CD4-positive, alpha-beta T cell (primary cell): ENCODE results near the gene ARL6IP1. TPM values are rescaled to one million over a fixed set of nuclear protein-coding genes. Genes with fewer than 3 reads are reported as not detected.

Experiments
- ATAC-seq: fragments of 200-7000 bp; cut with Tn5 transposase; one replicate; pipeline ENCODE4 v1.10.0; 2022; ENCODE audit warnings: mild to moderate bottlenecking; ENCODE audit not compliant: poor library complexity
- CTCF ChIA-PET: fragments of 350-600 bp; sonication (Branson Sonifier 250); formaldehyde crosslinking; loops from one replicate; lab custom pipeline; 2021; ENCODE audit warnings: antibody characterized with exemption, inconsistent platforms; lab: Charles Lee
- POLR2A ChIA-PET: fragments of 350-600 bp; sonication (Branson Sonifier 250); formaldehyde crosslinking; loops from one replicate; lab custom pipeline; 2021; ENCODE audit warnings: antibody characterized with exemption, inconsistent platforms; lab: Charles Lee
- DNase-seq, 14 experiments: peaks; one replicate each; pipeline ENCODE4 v3.0.0-alpha.2; 2013 to 2020; ENCODE audit warnings: mixed read lengths in 2 of 14
- H3K27ac ChIP-seq, 2 donors: one replicate each; pipeline versions ENCODE4 v1.5.1 to v1.7.0; 2013; ENCODE audit warnings: low read length in 2 of 2, low read depth in 1 of 2, mild to moderate bottlenecking in 1 of 2
- H3K27me3 ChIP-seq, 2 experiments: 1 replicate in 1 of 2; 2 replicates in 1 of 2; pipeline versions ENCODE4 v1.6.1 to v1.7.0; 2013; ENCODE audit warnings: low read length in 2 of 2, control low read depth in 1 of 2, mild to moderate bottlenecking in 1 of 2, moderate library complexity in 1 of 2; ENCODE audit not compliant: insufficient read depth in 2 of 2, control insufficient read depth in 1 of 2
- H3K36me3 ChIP-seq: one replicate; pipeline ENCODE4 v1.6.1; 2013; ENCODE audit warnings: low read length, control low read depth; ENCODE audit not compliant: insufficient read depth
- H3K4me1 ChIP-seq: one replicate; pipeline ENCODE4 v1.6.1; 2013; ENCODE audit warnings: low read length, control low read depth; ENCODE audit not compliant: insufficient read depth
- H3K4me3 ChIP-seq: one replicate; pipeline ENCODE4 v1.5.1; 2013; ENCODE audit warnings: mild to moderate bottlenecking, low read length, moderate library complexity
- H3K9me3 ChIP-seq, 2 experiments: 1 replicate in 1 of 2; 2 replicates in 1 of 2; pipeline versions ENCODE4 v1.6.1 to v1.7.0; 2013; ENCODE audit warnings: low read length in 2 of 2, mild to moderate bottlenecking in 2 of 2, control low read depth in 1 of 2, moderate library complexity in 1 of 2; ENCODE audit not compliant: control insufficient read depth in 1 of 2, insufficient read depth in 1 of 2
- H3K27ac Mint-ChIP-seq: one replicate; pipeline ENCODE4 v1.8.0; 2020; ENCODE audit warnings: mixed read lengths
- H3K27me3 Mint-ChIP-seq: one replicate; pipeline ENCODE4 v1.8.0; 2021; ENCODE audit warnings: mixed read lengths
- H3K36me3 Mint-ChIP-seq: one replicate; pipeline ENCODE4 v1.8.0; 2021; ENCODE audit warnings: low read depth, mixed read lengths
- H3K4me1 Mint-ChIP-seq: one replicate; pipeline ENCODE4 v1.8.0; 2021; ENCODE audit warnings: low read depth, mixed read lengths
- H3K4me3 Mint-ChIP-seq: one replicate; pipeline ENCODE4 v1.8.0; 2020; ENCODE audit warnings: mild to moderate bottlenecking, mixed read lengths
- H3K9me3 Mint-ChIP-seq: one replicate; pipeline ENCODE4 v1.8.0; 2020; ENCODE audit warnings: mixed read lengths
- CTCF ChIP-seq: fragments of 200-600 bp; IDR thresholded peaks from one replicate; pipeline ENCODE4 v1.8.0; 2022; ENCODE audit warnings: antibody characterized with exemption, mild to moderate bottlenecking
- intact Hi-C, 2 experiments: fragments of 100-400 bp; cut with DNase I in 1 of 2; cut with micrococcal nuclease in 1 of 2; formaldehyde crosslinking; loops; one replicate each; pipeline versions ENCODE4 v1.15.1 to v1.9.0; 2023 to 2025; cut with DNase I, micrococcal nuclease
- total RNA-seq, 174 experiments: library from RNA in 2 of 174; stranded (reverse) in 2 of 174; gene quantifications; one replicate each; pipeline ENCODE4 v1.2.3 and lab custom pipeline; 2021 to 2026

Gene ARL6IP1
- total RNA-seq, 2 experiments from 2014 or later, result 109 to 111 TPM

- no peaks in the 10 kb centered on the region for H3K9me3 ChIP-seq
- ATAC-seq (no peak), DNase-seq (no peak)
- TF ChIP-seq CTCF, result no peak
- no peak overlapping the region for H3K4me3 ChIP-seq
- CTCF ChIA-PET, result interaction anchor here (0.6 to 1.8 kb wide), 5 partner anchors 9 to 120 kb away, joined by 3 to 6 read pairs (median 4); partner anchors contain the start of gene SMG1
- no peak overlapping the region for H3K27ac ChIP-seq
- POLR2A ChIA-PET, result interaction anchor here (10.2 kb wide), 1 partner anchor 16 kb away, joined by 232 read pairs; the partner anchor contains the start of gene RPS15A
- Mint-ChIP-seq H3K27ac (peak overlapping the region; percentile 77), H3K9me3 (no peaks in the 10 kb centered on the region), H3K4me3 (no peak overlapping the region), H3K4me1 (peaks cover 23% of the 10 kb centered on the region), H3K27me3 (no peaks in the 10 kb centered on the region), H3K36me3 (peaks cover 61% of the 10 kb centered on the region)
- peaks cover 28% of the 10 kb centered on the region for H3K4me1 ChIP-seq
- no peaks in the 10 kb centered on the region for H3K27me3 ChIP-seq
- intact Hi-C loops, result loop anchor here in 1 of 2 experiments (5.0 kb wide), 1 partner anchor 42 kb away; no protein-coding TSS in a partner anchor
- H3K36me3 ChIP-seq, result peaks cover 41% of the 10 kb centered on the region
These were observed 4.0 kb upstream of the ARL6IP1 start for GRCh38 chr16:18805257-18805773.

- Mint-ChIP-seq H3K4me1 (peaks cover 31% of the 10 kb centered on the region), H3K9me3 (no peaks in the 10 kb centered on the region), H3K27me3 (no peaks in the 10 kb centered on the region), H3K27ac (peak overlapping the region; percentile 77), H3K4me3 (no peak overlapping the region), H3K36me3 (peaks cover 55% of the 10 kb centered on the region)
- H3K36me3 ChIP-seq, result peaks cover 35% of the 10 kb centered on the region
- H3K27ac ChIP-seq, result no peak overlapping the region
- intact Hi-C loops, result loop anchor here (5.0 kb wide), 4 partner anchors 123 to 913 kb away; partner anchors contain the start of genes CCP110 (in 1 of the 2), COQ7 (in 1 of the 2), GDE1 (in 1 of the 2) and IQCK (in 1 of the 2)
- H3K27me3 ChIP-seq, result no peaks in the 10 kb centered on the region
- no peak for ATAC-seq
- ChIA-PET POLR2A (interaction anchor here (1.0 to 10.2 kb wide), 2 partner anchors 16 to 121 kb away, joined by 5 to 232 read pairs; partner anchors contain the start of genes RPS15A and SMG1), CTCF (interaction anchor here (1.3 to 1.8 kb wide), 3 partner anchors 10 to 27 kb away, joined by 3 to 6 read pairs (median 4); no protein-coding TSS in a partner anchor)
- H3K4me3 ChIP-seq, result no peak overlapping the region
- no peak for TF ChIP-seq CTCF
- peaks cover 36% of the 10 kb centered on the region for H3K4me1 ChIP-seq
- H3K9me3 ChIP-seq, result no peaks in the 10 kb centered on the region
- DNase-seq, result no peak
These were observed 3.2 kb upstream of the ARL6IP1 start for GRCh38 chr16:18804540-18804939.

GRCh38 chr16:18803569-18804462, 2.5 kb upstream of the ARL6IP1 start:
- no peaks in the 10 kb centered on the region for H3K27me3 ChIP-seq
- Mint-ChIP-seq H3K4me3 (peak overlapping the region; percentile 65), H3K4me1 (peaks cover 37% of the 10 kb centered on the region)

More at GRCh38 chr16:18803569-18804462, 2.5 kb upstream of the ARL6IP1 start:
- no peaks in the 10 kb centered on the region for H3K9me3 Mint-ChIP-seq
- intact Hi-C loops, result loop anchor here (5.0 kb wide), 4 partner anchors 123 to 913 kb away; partner anchors contain the start of genes CCP110 (in 1 of the 2), COQ7 (in 1 of the 2), GDE1 (in 1 of the 2) and IQCK (in 1 of the 2)
- ChIA-PET CTCF (interaction anchor here (0.9 to 5.3 kb wide), 5 partner anchors 11 to 36 kb away, joined by 3 to 95 read pairs (median 4); partner anchors contain the start of gene RPS15A), POLR2A (interaction anchor here (0.7 to 10.2 kb wide), 3 partner anchors 15 to 122 kb away, joined by 3 to 232 read pairs (median 5); partner anchors contain the start of genes RPS15A and SMG1)
- no peak for DNase-seq
- H3K4me3 ChIP-seq, result no peak overlapping the region
- no peak for ATAC-seq
- peaks cover 28% of the 10 kb centered on the region for H3K36me3 ChIP-seq
- H3K9me3 ChIP-seq, result no peaks in the 10 kb centered on the region
- no peaks in the 10 kb centered on the region for H3K27me3 Mint-ChIP-seq
- peaks cover 48% of the 10 kb centered on the region for H3K36me3 Mint-ChIP-seq
- peaks cover 40% of the 10 kb centered on the region for H3K4me1 ChIP-seq
- H3K27ac Mint-ChIP-seq, result peak overlapping the region; percentile 77
- H3K27ac ChIP-seq, result peak overlapping the region in 1 of 2 donors; percentile 11
- no peak for TF ChIP-seq CTCF
